ENCODE measurements around the gene ZDHHC14.

DNA sequence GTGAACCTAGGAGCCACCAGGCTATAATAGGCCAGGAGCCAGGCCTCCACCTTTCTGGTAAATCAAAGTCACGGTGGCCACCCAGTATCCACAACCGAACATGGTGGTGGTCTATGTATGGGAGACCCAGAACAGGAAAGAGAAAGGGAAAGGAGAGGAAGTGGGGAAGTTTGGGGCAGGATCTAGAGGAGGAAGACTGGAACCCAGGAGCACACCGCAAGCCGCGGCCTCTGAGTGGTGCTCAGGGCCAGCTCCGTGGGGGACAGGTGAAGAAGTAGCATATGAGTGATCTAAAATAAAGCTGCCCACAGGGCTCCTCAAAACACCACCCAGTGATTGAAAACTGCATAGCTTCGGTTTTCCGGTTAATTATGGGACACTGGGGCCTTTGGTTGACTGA, 214.8 kb downstream of the ZDHHC14 start:
- TF ChIP-seq, protein P1, sequence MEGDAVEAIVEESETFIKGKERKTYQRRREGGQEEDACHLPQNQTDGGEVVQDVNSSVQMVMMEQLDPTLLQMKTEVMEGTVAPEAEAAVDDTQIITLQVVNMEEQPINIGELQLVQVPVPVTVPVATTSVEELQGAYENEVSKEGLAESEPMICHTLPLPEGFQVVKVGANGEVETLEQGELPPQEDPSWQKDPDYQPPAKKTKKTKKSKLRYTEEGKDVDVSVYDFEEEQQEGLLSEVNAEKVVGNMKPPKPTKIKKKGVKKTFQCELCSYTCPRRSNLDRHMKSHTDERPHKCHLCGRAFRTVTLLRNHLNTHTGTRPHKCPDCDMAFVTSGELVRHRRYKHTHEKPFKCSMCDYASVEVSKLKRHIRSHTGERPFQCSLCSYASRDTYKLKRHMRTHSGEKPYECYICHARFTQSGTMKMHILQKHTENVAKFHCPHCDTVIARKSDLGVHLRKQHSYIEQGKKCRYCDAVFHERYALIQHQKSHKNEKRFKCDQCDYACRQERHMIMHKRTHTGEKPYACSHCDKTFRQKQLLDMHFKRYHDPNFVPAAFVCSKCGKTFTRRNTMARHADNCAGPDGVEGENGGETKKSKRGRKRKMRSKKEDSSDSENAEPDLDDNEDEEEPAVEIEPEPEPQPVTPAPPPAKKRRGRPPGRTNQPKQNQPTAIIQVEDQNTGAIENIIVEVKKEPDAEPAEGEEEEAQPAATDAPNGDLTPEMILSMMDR (IDR thresholded peaks at IDR 0.05; ENCODE audit: insufficient read depth, low read length, poor library complexity, severe bottlenecking), result no peak
- no peak for TF ChIP-seq EZH2phosphoT487 (conservative IDR thresholded peaks at IDR 0.05; ENCODE audit: low read length)
